IMR-90 (cell line): Measurements from ENCODE around the gene KRT6A. TPM values are rescaled to one million over a fixed set of nuclear protein-coding genes. Genes with fewer than 3 reads are reported as not detected.

Experiments used
- ATAC-seq: fragments of 200-7000 bp; cut with Tn5 transposase; 2 replicates; pipeline ENCODE4 v1.9.1; 2020; ENCODE audit warnings: low read depth, mild to moderate bottlenecking, moderate library complexity
- BruUV-seq: library from RNA; stranded (reverse); fragments of 400-500 nt; replicated peaks from 2 replicates; lab custom pipeline; 2021; lab: Mats Ljungman, UMichigan
- CTCF ChIA-PET: fragments of 300-600 bp; formaldehyde crosslinking; extraction: SDS; loops from one replicate; lab custom pipeline; 2021; ENCODE audit warnings: antibody characterized with exemption; lab: Yijun Ruan, JAX
- POLR2A ChIA-PET: fragments of 300-600 bp; sonication (Branson Sonifier 250); formaldehyde crosslinking; loops from one replicate; lab custom pipeline; 2022; ENCODE audit warnings: antibody characterized with exemption; ENCODE audit not compliant: unreplicated experiment; lab: Charles Lee
- DNase-seq: peaks from one replicate; pipeline ENCODE4 v3.0.0; 2013
- H2AFZ ChIP-seq: replicated peaks from 2 replicates; pipeline ENCODE3; 2013; ENCODE audit warnings: low read length, mild to moderate bottlenecking; ENCODE audit not compliant: poor library complexity
- H2AK5ac ChIP-seq: 2 replicates; pipeline ENCODE4 v1.6.1; 2013; ENCODE audit warnings: low read depth, low read length, inconsistent platforms
- H2AK9ac ChIP-seq: replicated peaks from 2 replicates; pipeline ENCODE3; 2013; ENCODE audit warnings: mild to moderate bottlenecking, low read depth, low read length, moderate library complexity; ENCODE audit not compliant: poor library complexity
- H2BK120ac ChIP-seq: 2 replicates; pipeline ENCODE4 v1.6.1; 2013; ENCODE audit warnings: low read depth, low read length, inconsistent platforms
- H2BK15ac ChIP-seq: 3 replicates; pipeline ENCODE4 v1.6.1; 2013; ENCODE audit warnings: low read depth, low read length, inconsistent platforms
- H2BK20ac ChIP-seq: 2 replicates; pipeline ENCODE4 v1.6.1; 2013; ENCODE audit warnings: low read depth, mild to moderate bottlenecking, inconsistent platforms, low read length, moderate library complexity
- H2BK5ac ChIP-seq: 2 replicates; pipeline ENCODE4 v1.6.1; 2013; ENCODE audit warnings: mild to moderate bottlenecking, low read depth, low read length, inconsistent platforms; ENCODE audit not compliant: poor library complexity, severe bottlenecking
- H3K14ac ChIP-seq: replicated peaks from 2 replicates; pipeline ENCODE4 v1.6.1; 2013; ENCODE audit warnings: low read depth, low read length, inconsistent platforms
- H3K18ac ChIP-seq: 2 replicates; pipeline ENCODE4 v1.6.1; 2013; ENCODE audit warnings: low read depth, low read length, control low read depth
- H3K23ac ChIP-seq: 2 replicates; pipeline ENCODE4 v1.6.1; 2013; ENCODE audit warnings: low read depth, low read length, inconsistent platforms
- H3K27ac ChIP-seq: 2 replicates; pipeline ENCODE4 v1.5.1; 2013; ENCODE audit warnings: mild to moderate bottlenecking, control low read depth, low read length; ENCODE audit not compliant: insufficient read depth
- H3K27me3 ChIP-seq: 2 replicates; pipeline ENCODE4 v1.6.1; 2013; ENCODE audit warnings: low read length; ENCODE audit not compliant: control insufficient read depth, insufficient read depth
- H3K36me3 ChIP-seq: 2 replicates; pipeline ENCODE4 v1.6.1; 2013; ENCODE audit warnings: low read length, mixed read lengths; ENCODE audit not compliant: control insufficient read depth, insufficient read depth
- H3K4ac ChIP-seq: 2 replicates; pipeline ENCODE4 v1.6.1; 2013; ENCODE audit warnings: low read depth, low read length, inconsistent platforms
- H3K4me1 ChIP-seq: 2 replicates; pipeline ENCODE4 v1.6.1; 2013; ENCODE audit warnings: low read length, mixed read lengths; ENCODE audit not compliant: control insufficient read depth, insufficient read depth
- H3K4me2 ChIP-seq: 2 replicates; pipeline ENCODE4 v1.6.1; 2013; ENCODE audit warnings: low read depth, mild to moderate bottlenecking, control low read depth, low read length, moderate library complexity
- H3K4me3 ChIP-seq: 2 replicates; pipeline ENCODE4 v1.5.1; 2013; ENCODE audit warnings: low read depth, mild to moderate bottlenecking, control low read depth, low read length, moderate library complexity; ENCODE audit not compliant: insufficient read depth
- H3K56ac ChIP-seq: 2 replicates; pipeline ENCODE4 v1.6.1; 2013; ENCODE audit warnings: low read length, inconsistent platforms; ENCODE audit not compliant: insufficient read depth; ENCODE audit errors: extremely low read depth
- H3K79me1 ChIP-seq, 2 experiments: 2 replicates each; pipeline ENCODE4 v1.6.1; 2013; ENCODE audit warnings: low read length in 2 of 2, inconsistent platforms in 1 of 2, low read depth in 1 of 2
- H3K9ac ChIP-seq: 2 replicates; pipeline ENCODE4 v1.6.1; 2013; ENCODE audit warnings: low read depth, low read length, control low read depth
- H3K9me1 ChIP-seq: 2 replicates; pipeline ENCODE4 v1.6.1; 2013; ENCODE audit warnings: low read length, inconsistent platforms; ENCODE audit not compliant: insufficient read depth
- H3K9me3 ChIP-seq: 2 replicates; pipeline ENCODE4 v1.6.1; 2013; ENCODE audit warnings: low read length; ENCODE audit not compliant: control insufficient read depth, insufficient read depth
- H4K20me1 ChIP-seq: 2 replicates; pipeline ENCODE4 v1.6.1; 2013; ENCODE audit warnings: low read length, inconsistent platforms; ENCODE audit not compliant: insufficient read depth
- H4K5ac ChIP-seq: 2 replicates; pipeline ENCODE4 v1.6.1; 2013; ENCODE audit warnings: mild to moderate bottlenecking, low read depth, low read length, control low read depth
- H4K8ac ChIP-seq, 2 experiments: 2 replicates each; pipeline ENCODE4 v1.6.1; 2013; ENCODE audit warnings: low read depth in 2 of 2, low read length in 2 of 2, control low read depth in 1 of 2, inconsistent platforms in 1 of 2
- H4K91ac ChIP-seq: 2 replicates; pipeline ENCODE4 v1.6.1; 2013; ENCODE audit warnings: low read depth, low read length, inconsistent platforms; ENCODE audit not compliant: insufficient read depth
- RCOR1 ChIP-seq: IDR thresholded peaks from 2 replicates; pipeline ENCODE4 v1.6.1; 2012; ENCODE audit warnings: mild to moderate bottlenecking, low read length, improper control_type of control experiment; ENCODE audit not compliant: insufficient replicate concordance
- whole genome bisulfite sequencing, 2 experiments: methylation state at CpG; one replicate each; pipeline versions ENCODE4 v1.1.5 to v1.1.7; 2013; ENCODE audit warnings: missing lambda C conversion rate in 2 of 2; ENCODE audit not compliant: insufficient read length in 1 of 2; ENCODE audit errors: extremely low coverage in 2 of 2; 5-methylcytosine and 5-hydroxymethylcytosine counted together
- dilution Hi-C: fragments of 300-500 bp; cut with HindIII; formaldehyde crosslinking; loops from one replicate; pipeline ENCODE4 v1.14.3; 2018; ENCODE audit warnings: low sequenced_read_pairs; ENCODE audit not compliant: unreplicated experiment
- in situ Hi-C: fragments of 300-500 bp; cut with MboI; formaldehyde crosslinking; loops from 3 replicates; pipeline ENCODE4 v1.14.3; 2019; ENCODE audit warnings: low sequenced_read_pairs, inconsistent platforms, mixed read lengths
- intact Hi-C: fragments of 100-400 bp; cut with micrococcal nuclease; formaldehyde crosslinking; loops from 2 replicates; pipeline ENCODE4 v1.10.0; 2022
- polyA plus RNA-seq, 3 experiments: library from polyadenylated mRNA; depleted of rRNA; stranded (reverse); fragments of >200 nt; gene quantifications; 2 replicates each; pipeline ENCODE4 v1.2.3, GENCODE V29; 2012; ENCODE audit warnings: low replicate concordance in 1 of 3
- total RNA-seq: library from RNA; depleted of rRNA; stranded (reverse); fragments of >200 nt; gene quantifications from 2 replicates; pipeline ENCODE4 v1.2.3, GENCODE V29; 2012

The KRT6A gene
- total and polyA plus RNA-seq, 2 of the 4 experiments (the other 2 are of a cell fraction) = not detected

DNA sequence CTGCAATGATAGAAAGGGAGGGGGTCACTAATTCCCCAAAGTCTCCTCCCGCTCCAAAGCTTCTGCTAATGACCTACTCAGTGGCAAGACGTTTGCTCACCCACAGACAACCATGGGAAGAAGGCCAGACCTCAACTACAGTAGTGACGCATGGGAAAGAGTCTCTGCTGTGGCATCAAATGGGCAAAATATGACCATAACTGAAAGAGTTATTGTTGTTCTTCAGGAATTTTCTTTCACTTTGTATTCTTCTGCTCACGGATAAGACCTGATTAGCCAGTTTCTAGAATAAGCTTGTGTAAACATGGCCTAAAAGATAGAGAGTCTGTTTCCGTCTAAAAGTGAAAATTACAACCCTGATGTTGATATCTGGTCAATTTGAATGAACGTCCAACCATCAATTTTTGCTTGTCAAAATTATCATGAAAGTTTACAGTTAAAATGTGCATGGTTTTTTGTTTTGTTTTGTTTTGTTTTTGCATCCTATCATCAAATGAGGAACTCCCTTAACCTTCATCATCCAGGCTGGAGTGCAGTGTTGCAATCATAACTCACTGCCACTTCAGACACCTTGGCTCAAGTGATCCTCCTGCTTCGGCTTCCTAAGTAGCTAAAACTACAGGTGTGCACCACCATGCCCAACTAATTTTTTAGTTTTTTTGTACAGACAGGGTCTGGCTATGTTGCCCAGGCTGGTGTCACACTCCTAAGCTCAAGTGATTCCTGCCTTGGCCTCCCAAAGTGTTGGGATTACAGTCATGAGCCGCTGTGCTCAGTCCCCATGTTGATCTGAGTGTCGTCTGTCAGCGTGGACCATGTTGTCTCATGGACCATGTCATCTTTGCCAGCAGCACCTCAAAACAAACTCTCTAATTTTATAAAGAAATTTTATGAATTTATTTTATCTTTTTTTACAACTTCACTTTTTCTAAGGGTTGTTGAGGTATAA, 48.1 kb downstream of the KRT6A start:
- CTCF ChIA-PET = no interaction called here
- dilution Hi-C loops = no loop called here
- intact Hi-C loops = no loop called here
- DNase-seq (no peak), ATAC-seq (no peak)
- WGBS, 2 experiments = no CpG with 5 or more reads among the region's 10 CpGs
- Histone ChIP-seq H2BK20ac (no peak overlapping the region), H4K8ac (no peak overlapping the region), H4K91ac (no peak overlapping the region), H3K56ac (no peak overlapping the region), H2AFZ (no peak overlapping the region), H3K27me3 (peaks cover 10% of the 10 kb centered on the region), H4K20me1 (no peaks in the 10 kb centered on the region), H3K18ac (no peak overlapping the region), H4K5ac (no peak overlapping the region), H3K4ac (no peak overlapping the region), H3K23ac (no peak overlapping the region), H2AK9ac (no peak overlapping the region), H3K14ac (no peak overlapping the region), H2BK5ac (no peak overlapping the region), H3K4me1 (no peaks in the 10 kb centered on the region; the same call in 1 of the 2 replicates), H3K9me1 (no peaks in the 10 kb centered on the region), H3K9ac (no peak overlapping the region), H2BK15ac (no peak overlapping the region), H3K4me2 (no peak overlapping the region), H3K4me3 (no peak overlapping the region), H3K79me1 (no peaks in the 10 kb centered on the region), H3K27ac (no peak overlapping the region), H3K36me3 (no peaks in the 10 kb centered on the region), H2BK120ac (no peak overlapping the region), H2AK5ac (no peak overlapping the region), H3K9me3 (no peaks in the 10 kb centered on the region)
- BruUV-seq = no TSS peak
- no peak for TF ChIP-seq RCOR1
- in situ Hi-C loops = no loop called here
- POLR2A ChIA-PET = no interaction called here
